Chondrocyte (in vitro differentiated cells): ENCODE data around the gene DNMT1. TPM values are rescaled to one million over a fixed set of nuclear protein-coding genes. Genes with fewer than 3 reads are reported as not detected.

Source experiments
- DNase-seq: peaks from one replicate; pipeline ENCODE4 v3.0.0; 2021; ENCODE audit warnings: mixed read lengths, low spot score
- H3K27ac Mint-ChIP-seq: one replicate; pipeline ENCODE4 v1.8.0; 2021; ENCODE audit warnings: mild to moderate bottlenecking, moderate library complexity, mixed read lengths; ENCODE audit not compliant: unreplicated experiment
- H3K27me3 Mint-ChIP-seq: 2 replicates; pipeline ENCODE4 v1.8.0; 2021; ENCODE audit warnings: low read depth, mixed read lengths
- H3K36me3 Mint-ChIP-seq: 2 replicates; pipeline ENCODE4 v1.8.0; 2021; ENCODE audit warnings: low read depth, mixed read lengths
- H3K4me1 Mint-ChIP-seq: 2 replicates; pipeline ENCODE4 v1.8.0; 2021; ENCODE audit warnings: low read depth, mild to moderate bottlenecking, mixed read lengths
- H3K4me3 Mint-ChIP-seq: one replicate; pipeline ENCODE4 v1.8.0; 2021; ENCODE audit warnings: mild to moderate bottlenecking, moderate library complexity, mixed read lengths; ENCODE audit not compliant: unreplicated experiment
- H3K9me3 Mint-ChIP-seq: 2 replicates; pipeline ENCODE4 v1.8.0; 2021; ENCODE audit warnings: low read depth, mixed read lengths
- total RNA-seq: library from RNA; stranded (reverse); gene quantifications from 3 replicates; pipeline ENCODE4 v1.2.1, GENCODE V29; 2021
- TF ChIP-seq, protein P1 (sequence below): fragments of 200-600 bp; sonication (generic); IDR thresholded peaks from 2 replicates; pipeline ENCODE4 v1.5.0; 2021; ENCODE audit warnings: antibody characterized with exemption, mild to moderate bottlenecking, moderate library complexity

DNMT1 gene
- total RNA-seq, 1 donor from 2014 or later: 47.8 TPM

DNA sequence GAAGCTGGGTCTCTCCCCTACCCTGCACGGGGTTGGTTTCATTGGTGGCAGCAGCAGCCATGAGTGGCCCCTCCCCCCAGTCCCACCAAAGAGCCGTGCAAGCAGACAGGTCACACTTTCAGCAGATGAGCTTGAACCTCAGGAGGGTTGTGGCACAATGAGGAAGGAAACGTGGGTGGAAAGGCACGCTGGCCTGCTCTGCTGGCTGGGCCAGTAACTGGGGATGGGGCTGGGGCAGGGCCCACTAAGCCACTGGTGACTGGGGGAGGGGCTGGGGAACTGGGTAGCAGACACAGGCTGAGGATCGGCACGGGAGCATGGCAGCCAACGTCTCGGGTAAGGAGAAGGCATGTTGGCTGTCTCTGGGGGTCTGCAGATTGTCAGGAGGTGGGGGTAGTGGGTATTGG lies 83.3 kb downstream of the DNMT1 start, which contains the start of gene P2RY11:
TSS of gene P2RY11 (plus strand) at position 289 of the 407 bp plus-strand sequence. CDS start at position 318, 29 bp downstream.
- no peaks in the 10 kb centered on the region for H3K27me3 Mint-ChIP-seq
- H3K36me3 Mint-ChIP-seq: peaks cover 13% of the 10 kb centered on the region
- no peaks in the 10 kb centered on the region for H3K9me3 Mint-ChIP-seq
- no peak within 1 kb of the TSS for H3K4me3 Mint-ChIP-seq
- DNase-seq: no peak
- TF ChIP-seq, protein P1, sequence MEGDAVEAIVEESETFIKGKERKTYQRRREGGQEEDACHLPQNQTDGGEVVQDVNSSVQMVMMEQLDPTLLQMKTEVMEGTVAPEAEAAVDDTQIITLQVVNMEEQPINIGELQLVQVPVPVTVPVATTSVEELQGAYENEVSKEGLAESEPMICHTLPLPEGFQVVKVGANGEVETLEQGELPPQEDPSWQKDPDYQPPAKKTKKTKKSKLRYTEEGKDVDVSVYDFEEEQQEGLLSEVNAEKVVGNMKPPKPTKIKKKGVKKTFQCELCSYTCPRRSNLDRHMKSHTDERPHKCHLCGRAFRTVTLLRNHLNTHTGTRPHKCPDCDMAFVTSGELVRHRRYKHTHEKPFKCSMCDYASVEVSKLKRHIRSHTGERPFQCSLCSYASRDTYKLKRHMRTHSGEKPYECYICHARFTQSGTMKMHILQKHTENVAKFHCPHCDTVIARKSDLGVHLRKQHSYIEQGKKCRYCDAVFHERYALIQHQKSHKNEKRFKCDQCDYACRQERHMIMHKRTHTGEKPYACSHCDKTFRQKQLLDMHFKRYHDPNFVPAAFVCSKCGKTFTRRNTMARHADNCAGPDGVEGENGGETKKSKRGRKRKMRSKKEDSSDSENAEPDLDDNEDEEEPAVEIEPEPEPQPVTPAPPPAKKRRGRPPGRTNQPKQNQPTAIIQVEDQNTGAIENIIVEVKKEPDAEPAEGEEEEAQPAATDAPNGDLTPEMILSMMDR: no peak
- H3K27ac Mint-ChIP-seq: peak within 1 kb of the TSS; percentile 78
- H3K4me1 Mint-ChIP-seq: peaks cover 20% of the 10 kb centered on the region

DNA sequence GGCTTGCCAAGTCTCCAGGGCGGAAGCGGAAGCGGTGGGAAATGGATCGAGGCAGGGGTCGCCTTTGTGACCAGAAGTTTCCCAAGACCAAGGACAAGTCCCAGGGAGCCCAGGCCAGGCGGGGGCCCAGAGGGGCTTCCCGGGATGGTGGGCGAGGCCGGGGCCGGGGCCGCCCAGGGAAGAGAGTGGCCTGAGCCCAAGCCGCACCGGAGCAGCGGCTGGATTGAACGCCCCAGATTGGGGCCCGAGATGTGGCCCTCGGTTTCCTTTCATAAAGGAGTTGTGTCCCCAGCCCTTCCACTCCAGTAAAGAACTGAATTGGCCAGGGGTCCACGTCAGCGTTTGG lies 83.8 kb downstream of the DNMT1 start:
- TF ChIP-seq, protein P1: no peak
- no peak for DNase-seq
- no peak overlapping the region for H3K4me3 Mint-ChIP-seq

GRCh38 chr19:10110076-10110971 lies 84.4 kb downstream of the DNMT1 start:
- Mint-ChIP-seq H3K9me3 (no peaks in the 10 kb centered on the region), H3K4me3 (no peak overlapping the region)

More for the DNA sequence above, 83.8 kb downstream of the DNMT1 start:
- H3K4me1 Mint-ChIP-seq: peaks cover 20% of the 10 kb centered on the region
- H3K9me3 Mint-ChIP-seq: no peaks in the 10 kb centered on the region
- H3K27me3 Mint-ChIP-seq: no peaks in the 10 kb centered on the region
- no peak overlapping the region for H3K27ac Mint-ChIP-seq
- peaks cover 11% of the 10 kb centered on the region for H3K36me3 Mint-ChIP-seq

GRCh38 chr19:10109528-10109927 lies 85.2 kb downstream of the DNMT1 start:
- DNase-seq: no peak
- peaks cover 11% of the 10 kb centered on the region for H3K36me3 Mint-ChIP-seq
- peaks cover 20% of the 10 kb centered on the region for H3K4me1 Mint-ChIP-seq
- H3K9me3 Mint-ChIP-seq: no peaks in the 10 kb centered on the region
- no peaks in the 10 kb centered on the region for H3K27me3 Mint-ChIP-seq
- H3K27ac Mint-ChIP-seq: no peak overlapping the region
- TF ChIP-seq, protein P1: no peak
- H3K4me3 Mint-ChIP-seq: no peak overlapping the region

More at GRCh38 chr19:10110076-10110971, 84.4 kb downstream of the DNMT1 start:
- Mint-ChIP-seq H3K36me3 (peaks cover 11% of the 10 kb centered on the region), H3K27me3 (no peaks in the 10 kb centered on the region), H3K27ac (no peak overlapping the region), H3K4me1 (peaks cover 20% of the 10 kb centered on the region)
- DNase-seq: no peak
- TF ChIP-seq, protein P1: no peak

DNA sequence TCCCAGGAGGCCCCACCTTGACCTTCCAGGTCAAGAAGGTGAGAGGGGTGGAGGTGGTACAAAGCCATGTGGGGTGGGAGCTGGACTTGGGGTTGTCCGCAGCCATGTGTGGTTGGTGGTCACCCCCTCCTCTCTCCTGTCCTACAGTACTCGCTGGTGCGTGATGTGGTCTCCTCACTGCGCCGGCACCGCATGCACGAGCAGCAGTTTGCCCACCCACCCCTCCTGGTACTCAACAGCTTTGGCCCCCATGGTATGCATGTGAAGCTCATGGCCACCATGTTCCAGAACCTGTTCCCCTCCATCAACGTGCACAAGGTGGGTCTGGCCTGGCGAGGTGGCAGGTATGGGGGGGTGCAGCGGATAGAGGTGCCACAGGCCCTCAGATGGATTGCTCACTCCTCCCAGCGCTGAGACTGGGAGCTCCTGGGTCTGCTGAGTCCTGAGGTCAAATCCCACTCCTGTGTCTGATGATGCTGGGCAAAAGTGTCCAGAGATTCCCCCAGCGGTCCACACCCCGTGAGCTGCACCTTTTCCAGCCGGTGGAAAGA lies 86.9 kb downstream of the DNMT1 start:
- TF ChIP-seq, protein P1: no peak
- peak overlapping the region; percentile 5 for H3K27ac Mint-ChIP-seq
- no peaks in the 10 kb centered on the region for H3K27me3 Mint-ChIP-seq
- no peak for DNase-seq
- H3K36me3 Mint-ChIP-seq: peaks cover 11% of the 10 kb centered on the region
- peaks cover 20% of the 10 kb centered on the region for H3K4me1 Mint-ChIP-seq
- H3K4me3 Mint-ChIP-seq: peak overlapping the region; percentile 85
- H3K9me3 Mint-ChIP-seq: no peaks in the 10 kb centered on the region
